Measurements from ENCODE around the gene NKAIN4.

NKAIN4 gene

GRCh38 chr20:63235399-63235983, 18.8 kb downstream of the NKAIN4 start, which contains the start of gene BIRC7:
Gene BIRC7 (plus strand): TSS chr20:63235905. CDS start chr20:63236097, 192 bp downstream.
- TF ChIP-seq CTCF (IDR thresholded peaks at IDR 0.05; ENCODE audit: borderline replicate concordance, insufficient read depth, low read depth, low read length) = no peak
- no peak within 1 kb of the TSS for H3K4me3 ChIP-seq (ENCODE audit: low read depth, low read length)

- H3K4me3 ChIP-seq (ENCODE audit: low read depth, low read length) = no peak overlapping the region
- TF ChIP-seq CTCF (IDR thresholded peaks at IDR 0.05; ENCODE audit: borderline replicate concordance, insufficient read depth, low read depth, low read length) = peak; percentile 81
These were observed 19.4 kb downstream of the NKAIN4 start for GRCh38 chr20:63234693-63235398.

- H3K4me3 ChIP-seq (ENCODE audit: low read depth, low read length) = no peak overlapping the region
- TF ChIP-seq CTCF (IDR thresholded peaks at IDR 0.05; ENCODE audit: borderline replicate concordance, insufficient read depth, low read depth, low read length) = no peak
These were observed 20.3 kb downstream of the NKAIN4 start for GRCh38 chr20:63233924-63234323.

GRCh38 chr20:63233061-63233344, 21.3 kb downstream of the NKAIN4 start:
- H3K4me3 ChIP-seq (ENCODE audit: low read depth, low read length) = no peak overlapping the region
- TF ChIP-seq CTCF (IDR thresholded peaks at IDR 0.05; ENCODE audit: borderline replicate concordance, insufficient read depth, low read depth, low read length) = no peak

- H3K4me3 ChIP-seq (ENCODE audit: low read depth, low read length) = no peak overlapping the region
These were observed 21.8 kb downstream of the NKAIN4 start for GRCh38 chr20:63232235-63233060.

GRCh38 chr20:63230800-63231268, 23.4 kb downstream of the NKAIN4 start:
- 0 out of 2 replicates have a peak, but pooled peaks have one; percentile 12 for TF ChIP-seq CTCF (IDR thresholded peaks at IDR 0.05; ENCODE audit: borderline replicate concordance, insufficient read depth, low read depth, low read length)
- H3K4me3 ChIP-seq (ENCODE audit: low read depth, low read length) = no peak overlapping the region

More at GRCh38 chr20:63232235-63233060, 21.8 kb downstream of the NKAIN4 start:
- TF ChIP-seq CTCF (IDR thresholded peaks at IDR 0.05; ENCODE audit: borderline replicate concordance, insufficient read depth, low read depth, low read length) = no peak

Data from GM12875 (cell line).